Measurements from ENCODE around the gene B9D1. TPM values are rescaled to one million over a fixed set of nuclear protein-coding genes. Genes with fewer than 3 reads are reported as not detected.

B9D1 gene
- polyA plus RNA-seq, 1 of the 3 experiments (the other 2 are of a cell fraction), result 81.6 TPM

GRCh38 chr17:19308398-19308797 lies 54.1 kb downstream of the B9D1 start:
- H3K79me2 ChIP-seq (ENCODE audit: insufficient read depth), result peaks cover 11% of the 10 kb centered on the region; the same call in 1 of the 2 replicates
- H3K36me3 ChIP-seq (replicated peaks in 1 of 2; ENCODE audit: control insufficient read depth in 1 of 2, insufficient read depth in 2 of 2, low read length in 1 of 2), result peaks cover 15 to 20% of the 10 kb centered on the region in 2 experiments
- peaks cover 8% of the 10 kb centered on the region for H3F3A ChIP-seq (replicated peaks; ENCODE audit: insufficient read depth)
- ChIA-PET POLR2A (interaction anchor here (0.7 kb wide), 1 partner anchor 13 kb away, joined by 10 read pairs; no protein-coding TSS in a partner anchor), CTCF (interaction anchor here (0.6 to 0.8 kb wide), 2 partner anchors 13 to 54 kb away, joined by 3 read pairs; partner anchors contain the start of gene B9D1)
- 0 out of 2 replicates have a peak, but pooled peaks cover 3% of the 10 kb centered on the region for H4K20me1 ChIP-seq (ENCODE audit: insufficient read depth)
- H3K9ac ChIP-seq, result no peak overlapping the region
- no peak overlapping the region for H3K4me3 ChIP-seq (ENCODE audit: low read depth in 2 of 2, low read length in 1 of 2)
- TF ChIP-seq CHD2 (IDR thresholded peaks at IDR 0.05; ENCODE audit: low read length, partially characterized antibody) (no peak), YY1 (IDR thresholded peaks at IDR 0.05; ENCODE audit: low read depth) (no peak), TEAD4 (IDR thresholded peaks at IDR 0.05; ENCODE audit: borderline replicate concordance, insufficient read depth) (no peak), SIN3A (IDR thresholded peaks at IDR 0.05; ENCODE audit: borderline replicate concordance, low read depth, low read length) (no peak), TAF1 (IDR thresholded peaks at IDR 0.05; ENCODE audit: borderline replicate concordance, low read depth, low read length) (no peak), NFIC (IDR thresholded peaks at IDR 0.05; ENCODE audit: borderline replicate concordance) (no peak), GABPA (IDR thresholded peaks at IDR 0.05; ENCODE audit: low read depth) (no peak), RXRA (IDR thresholded peaks at IDR 0.05; ENCODE audit: borderline replicate concordance, low read depth) (no peak), FOSL2 (IDR thresholded peaks at IDR 0.05; ENCODE audit: borderline replicate concordance, low read depth) (no peak), FOXM1 (IDR thresholded peaks at IDR 0.05; ENCODE audit: low read depth) (no peak), NRF1 (IDR thresholded peaks at IDR 0.05; ENCODE audit: low read depth, low read length) (no peak)
- TF ChIP-seq, protein P1, sequence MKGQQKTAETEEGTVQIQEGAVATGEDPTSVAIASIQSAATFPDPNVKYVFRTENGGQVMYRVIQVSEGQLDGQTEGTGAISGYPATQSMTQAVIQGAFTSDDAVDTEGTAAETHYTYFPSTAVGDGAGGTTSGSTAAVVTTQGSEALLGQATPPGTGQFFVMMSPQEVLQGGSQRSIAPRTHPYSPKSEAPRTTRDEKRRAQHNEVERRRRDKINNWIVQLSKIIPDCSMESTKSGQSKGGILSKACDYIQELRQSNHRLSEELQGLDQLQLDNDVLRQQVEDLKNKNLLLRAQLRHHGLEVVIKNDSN (IDR thresholded peaks at IDR 0.05; ENCODE audit: borderline replicate concordance, low read depth), result no peak
- H3K9me3 ChIP-seq, result no peaks in the 10 kb centered on the region
- H3K4me2 ChIP-seq, result no peak overlapping the region
- H2AFZ ChIP-seq (ENCODE audit: low read depth), result no peak overlapping the region
- no peaks in the 10 kb centered on the region for H3K27me3 ChIP-seq (ENCODE audit: insufficient read depth)
- peaks cover 19 to 22% of the 10 kb centered on the region in 2 experiments; a peak in 3 of 4 replicates for H3K4me1 ChIP-seq (ENCODE audit: control insufficient read depth in 1 of 2, insufficient read depth in 2 of 2, low read depth in 1 of 2, low read length in 1 of 2)
- H3K9me2 ChIP-seq, result no peaks in the 10 kb centered on the region
- 95% methylated on average over 8 of the region's 8 CpGs for WGBS (ENCODE audit: low lambda C conversion rate)
- DNase-seq, result no peak
- H3K27ac ChIP-seq (ENCODE audit: low read depth in 2 of 2, low read length in 1 of 2), result no peak overlapping the region

- no peaks in the 10 kb centered on the region for H3K9me2 ChIP-seq
- no peak overlapping the region for H3K4me2 ChIP-seq
- H3K36me3 ChIP-seq (replicated peaks in 1 of 2; ENCODE audit: control insufficient read depth in 1 of 2, insufficient read depth in 2 of 2, low read length in 1 of 2), result peaks cover 11 to 14% of the 10 kb centered on the region in 2 experiments
- no peak overlapping the region for H2AFZ ChIP-seq (ENCODE audit: low read depth)
- H3K9ac ChIP-seq, result no peak overlapping the region
- peaks cover 19 to 22% of the 10 kb centered on the region in 2 experiments; a peak in 3 of 4 replicates for H3K4me1 ChIP-seq (ENCODE audit: control insufficient read depth in 1 of 2, insufficient read depth in 2 of 2, low read depth in 1 of 2, low read length in 1 of 2)
- H3K27me3 ChIP-seq (ENCODE audit: insufficient read depth), result no peaks in the 10 kb centered on the region
- peaks cover 15% of the 10 kb centered on the region; the same call in 1 of the 2 replicates for H3K79me2 ChIP-seq (ENCODE audit: insufficient read depth)
- H3F3A ChIP-seq (replicated peaks; ENCODE audit: insufficient read depth), result peaks cover 8% of the 10 kb centered on the region
- ChIA-PET POLR2A (no interaction called here), CTCF (interaction anchor here (1.5 kb wide), 1 partner anchor 14 kb away, joined by 5 read pairs; no protein-coding TSS in a partner anchor)
- no peak for DNase-seq
- no peaks in the 10 kb centered on the region for H3K9me3 ChIP-seq
- 98% methylated on average over 10 of the region's 10 CpGs for WGBS (ENCODE audit: low lambda C conversion rate)
- no peak overlapping the region for H3K27ac ChIP-seq (ENCODE audit: low read depth in 2 of 2, low read length in 1 of 2)
- H4K20me1 ChIP-seq (ENCODE audit: insufficient read depth), result 0 out of 2 replicates have a peak, but pooled peaks cover 3% of the 10 kb centered on the region
- no peak overlapping the region for H3K4me3 ChIP-seq (ENCODE audit: low read depth in 2 of 2, low read length in 1 of 2)
- TF ChIP-seq, protein P2, sequence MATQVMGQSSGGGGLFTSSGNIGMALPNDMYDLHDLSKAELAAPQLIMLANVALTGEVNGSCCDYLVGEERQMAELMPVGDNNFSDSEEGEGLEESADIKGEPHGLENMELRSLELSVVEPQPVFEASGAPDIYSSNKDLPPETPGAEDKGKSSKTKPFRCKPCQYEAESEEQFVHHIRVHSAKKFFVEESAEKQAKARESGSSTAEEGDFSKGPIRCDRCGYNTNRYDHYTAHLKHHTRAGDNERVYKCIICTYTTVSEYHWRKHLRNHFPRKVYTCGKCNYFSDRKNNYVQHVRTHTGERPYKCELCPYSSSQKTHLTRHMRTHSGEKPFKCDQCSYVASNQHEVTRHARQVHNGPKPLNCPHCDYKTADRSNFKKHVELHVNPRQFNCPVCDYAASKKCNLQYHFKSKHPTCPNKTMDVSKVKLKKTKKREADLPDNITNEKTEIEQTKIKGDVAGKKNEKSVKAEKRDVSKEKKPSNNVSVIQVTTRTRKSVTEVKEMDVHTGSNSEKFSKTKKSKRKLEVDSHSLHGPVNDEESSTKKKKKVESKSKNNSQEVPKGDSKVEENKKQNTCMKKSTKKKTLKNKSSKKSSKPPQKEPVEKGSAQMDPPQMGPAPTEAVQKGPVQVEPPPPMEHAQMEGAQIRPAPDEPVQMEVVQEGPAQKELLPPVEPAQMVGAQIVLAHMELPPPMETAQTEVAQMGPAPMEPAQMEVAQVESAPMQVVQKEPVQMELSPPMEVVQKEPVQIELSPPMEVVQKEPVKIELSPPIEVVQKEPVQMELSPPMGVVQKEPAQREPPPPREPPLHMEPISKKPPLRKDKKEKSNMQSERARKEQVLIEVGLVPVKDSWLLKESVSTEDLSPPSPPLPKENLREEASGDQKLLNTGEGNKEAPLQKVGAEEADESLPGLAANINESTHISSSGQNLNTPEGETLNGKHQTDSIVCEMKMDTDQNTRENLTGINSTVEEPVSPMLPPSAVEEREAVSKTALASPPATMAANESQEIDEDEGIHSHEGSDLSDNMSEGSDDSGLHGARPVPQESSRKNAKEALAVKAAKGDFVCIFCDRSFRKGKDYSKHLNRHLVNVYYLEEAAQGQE (IDR thresholded peaks at IDR 0.05; ENCODE audit: low read depth, low read length), result no peak
- TF ChIP-seq ELF1 (IDR thresholded peaks at IDR 0.05) (no peak), MXI1 (IDR thresholded peaks at IDR 0.05; ENCODE audit: low read depth, low read length) (no peak), RXRA (IDR thresholded peaks at IDR 0.05; ENCODE audit: borderline replicate concordance, low read depth) (no peak), TEAD4 (IDR thresholded peaks at IDR 0.05; ENCODE audit: borderline replicate concordance, insufficient read depth) (no peak), RFX5 (IDR thresholded peaks at IDR 0.05; ENCODE audit: low read length) (no peak), EZH2phosphoT487 (IDR thresholded peaks at IDR 0.05; ENCODE audit: borderline replicate concordance, low read depth) (no peak), JUND (IDR thresholded peaks at IDR 0.05) (no peak)
- TF ChIP-seq, protein P1 (IDR thresholded peaks at IDR 0.05; ENCODE audit: borderline replicate concordance, low read depth), result no peak
- TF ChIP-seq, protein P3, sequence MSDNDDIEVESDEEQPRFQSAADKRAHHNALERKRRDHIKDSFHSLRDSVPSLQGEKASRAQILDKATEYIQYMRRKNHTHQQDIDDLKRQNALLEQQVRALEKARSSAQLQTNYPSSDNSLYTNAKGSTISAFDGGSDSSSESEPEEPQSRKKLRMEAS (IDR thresholded peaks at IDR 0.05; ENCODE audit: low read depth), result no peak
Measured at GRCh38 chr17:19307521-19307920, 55.0 kb downstream of the B9D1 start.

All from SK-N-SH (cell line).